BJ (cell line): Measurements from ENCODE around the gene ERN2. TPM values are rescaled to one million over a fixed set of nuclear protein-coding genes. Genes with fewer than 3 reads are reported as not detected.

Source experiments
- CTCF ChIA-PET: fragments of 350-600 bp; formaldehyde crosslinking; extraction: SDS; loops from one replicate; lab custom pipeline; 2021; ENCODE audit warnings: antibody characterized with exemption, inconsistent platforms; lab: Yijun Ruan, JAX
- POLR2A ChIA-PET: fragments of 300-600 bp; sonication (Branson Sonifier 250); formaldehyde crosslinking; extraction: SDS; loops from one replicate; lab custom pipeline; 2021; ENCODE audit warnings: antibody characterized with exemption; lab: Charles Lee
- DNase-seq: peaks from one replicate; pipeline ENCODE4 v3.0.0-alpha.2; 2011; ENCODE audit warnings: low read depth
- H3K27me3 ChIP-seq: 2 replicates; pipeline ENCODE4 v1.6.0; 2011; ENCODE audit warnings: low read length; ENCODE audit not compliant: control insufficient read depth, insufficient read depth
- H3K36me3 ChIP-seq: 2 replicates; pipeline ENCODE4 v1.5.1; 2011; ENCODE audit warnings: low read length; ENCODE audit not compliant: control insufficient read depth, insufficient read depth
- H3K4me3 ChIP-seq: 2 replicates; pipeline ENCODE4 v1.5.1; 2011; ENCODE audit warnings: low read depth, mild to moderate bottlenecking, control low read depth, low read length
- CTCF ChIP-seq: IDR thresholded peaks from 2 replicates; pipeline ENCODE4 v1.5.1; 2011; ENCODE audit warnings: low read depth, mild to moderate bottlenecking, control low read depth, inconsistent platforms, low read length, moderate library complexity; ENCODE audit not compliant: insufficient read depth
- polyA plus RNA-seq: library from polyadenylated mRNA; depleted of rRNA; stranded (reverse); fragments of >200 nt; gene quantifications from 2 replicates; pipeline ENCODE4 v1.2.3, GENCODE V29; 2011; rRNA removed

The ERN2 gene
- polyA plus RNA-seq, 1 experiment: 0.23 TPM

DNA sequence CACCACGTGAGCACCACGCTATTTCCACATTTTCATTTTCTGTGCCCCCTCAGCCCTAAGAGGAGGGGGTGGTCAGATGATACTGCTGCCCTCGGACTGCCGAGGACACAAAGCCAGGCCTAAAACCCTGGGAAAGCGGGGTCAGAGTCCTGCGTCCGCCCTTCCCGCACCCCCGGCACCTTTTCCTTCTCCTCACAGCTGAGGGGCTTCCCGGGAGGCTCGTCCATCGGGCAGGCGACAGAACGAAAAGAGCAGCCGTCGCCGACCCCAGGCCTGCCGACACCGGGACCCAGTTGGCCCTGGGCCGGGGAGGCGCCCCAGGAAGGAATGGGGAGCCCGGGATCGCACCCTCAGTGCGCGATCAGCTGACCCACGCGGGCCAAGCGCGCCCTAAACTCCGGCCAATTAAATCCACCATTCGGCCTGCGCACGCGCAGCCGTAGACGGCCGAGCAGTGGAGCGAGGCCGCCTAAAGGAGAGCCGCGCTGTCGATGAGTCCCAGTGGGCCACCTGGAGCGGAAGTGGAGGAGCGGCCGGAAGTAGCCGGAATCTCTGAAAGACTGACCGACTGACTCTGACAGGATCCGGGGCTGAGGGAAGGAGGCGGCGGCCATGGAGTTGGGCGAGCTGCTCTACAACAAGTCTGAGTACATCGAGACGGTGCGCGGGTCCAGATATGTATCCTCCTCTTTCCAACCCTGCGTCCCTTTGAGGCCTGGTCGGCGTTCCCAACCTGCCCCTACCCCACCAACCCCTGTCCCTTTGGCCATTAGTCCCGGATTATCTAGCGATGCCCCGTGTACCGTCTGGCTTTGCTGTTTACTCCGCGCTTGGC lies 71.9 kb downstream of the ERN2 start, which contains the start of the genes DCTN5 and PALB2:
Gene DCTN5 (plus strand): TSS at position 536 of the 835 bp plus-strand sequence. CDS start 77 bp downstream, at position 613.
Gene PALB2 (minus strand): TSS at position 380 of the 835 bp plus-strand sequence. CDS start 153 bp downstream, at position 227.
- peak within 1 kb of the TSS; percentile 99 for H3K4me3 ChIP-seq
- CTCF ChIA-PET: interaction anchor here (0.7 to 1.0 kb wide), 2 partner anchors 31 to 39 kb away, joined by 3 read pairs; no protein-coding TSS in a partner anchor
- H3K36me3 ChIP-seq: peaks cover 4% of the 10 kb centered on the region; the same call in 1 of the 2 replicates
- no peak for TF ChIP-seq CTCF
- no peaks in the 10 kb centered on the region for H3K27me3 ChIP-seq
- DNase-seq: peak; percentile 66
- POLR2A ChIA-PET: interaction anchor here (0.5 kb wide), 1 partner anchor 1270 kb away, joined by 8 read pairs; no protein-coding TSS in a partner anchor

DNA sequence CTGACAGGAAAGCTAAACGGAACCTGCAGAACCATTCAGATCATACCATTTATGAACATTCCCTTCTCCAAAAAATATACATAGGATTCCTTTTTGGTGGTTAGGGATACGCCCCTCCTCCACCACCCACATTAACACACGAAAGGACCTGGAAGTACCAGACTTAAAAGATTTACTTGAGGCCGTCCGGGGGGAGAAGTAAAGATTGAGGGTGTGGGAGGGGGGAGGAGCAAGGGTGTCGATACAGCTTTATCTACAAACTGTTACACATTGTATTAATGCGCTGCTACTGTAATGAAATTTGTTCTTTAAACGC lies 72.4 kb downstream of the ERN2 start:
- POLR2A ChIA-PET: no interaction called here
- CTCF ChIA-PET: interaction anchor here (1.0 kb wide), 1 partner anchor 39 kb away, joined by 3 read pairs; no protein-coding TSS in a partner anchor
- Histone ChIP-seq H3K4me3 (peak overlapping the region; percentile 99), H3K27me3 (no peaks in the 10 kb centered on the region), H3K36me3 (peaks cover 6% of the 10 kb centered on the region; the same call in 1 of the 2 replicates)
- DNase-seq: no peak
- no peak for TF ChIP-seq CTCF

Other genes starting within 250 kb of the ERN2 start
- 19.0 and 26.4 TPM in 2 replicates for gene GGA2, start 202.7 kb downstream of the ERN2 start, polyA plus RNA-seq
- gene EARS2, start 155.9 kb downstream of the ERN2 start, polyA plus RNA-seq: 27.8 and 28.8 TPM in 2 replicates
- 61.4 and 78.9 TPM in 2 replicates for gene UBFD1, start 155.5 kb downstream of the ERN2 start, polyA plus RNA-seq
- gene NDUFAB1, start 116.9 kb downstream of the ERN2 start, polyA plus RNA-seq: 64.6 and 71.9 TPM in 2 replicates
- gene PALB2, start 71.9 kb downstream of the ERN2 start, polyA plus RNA-seq: 3.2 and 5.7 TPM in 2 replicates
- gene DCTN5, start 71.8 kb downstream of the ERN2 start, polyA plus RNA-seq: 54.0 and 79.1 TPM in 2 replicates
- gene PLK1, start 34.3 kb downstream of the ERN2 start, polyA plus RNA-seq: 21.7 and 54.0 TPM in 2 replicates
- not detected in 2 replicates for gene CHP2, start 41.8 kb upstream of the ERN2 start, polyA plus RNA-seq
- gene PRKCB, start 122.8 kb upstream of the ERN2 start, polyA plus RNA-seq: not detected in 2 replicates